Activated B cell treated with CpG ODN at 0.5 μM for 24 hours (primary cell): Measurements from ENCODE around the gene SREK1. TPM values are rescaled to one million over a fixed set of nuclear protein-coding genes. Genes with fewer than 3 reads are reported as not detected.
"Not testable (repeated sequence)": the region's sequence is repeated elsewhere in the genome, so short reads cannot be mapped to it uniquely, and the experiment has no call there.

ENCODE experiments used
- ATAC-seq: fragments of 200-7000 bp; cut with Tn5 transposase; one replicate; pipeline ENCODE4 v1.10.0; 2021; ENCODE audit warnings: low read depth, mild to moderate bottlenecking, moderate library complexity
- CTCF ChIA-PET: fragments of 350-600 bp; sonication (Branson Sonifier 250); formaldehyde crosslinking; loops from one replicate; lab custom pipeline; 2021; ENCODE audit warnings: antibody characterized with exemption; lab: Charles Lee
- POLR2A ChIA-PET: fragments of 350-600 bp; sonication (Branson Sonifier 250); formaldehyde crosslinking; loops from one replicate; lab custom pipeline; 2021; ENCODE audit warnings: antibody characterized with exemption; lab: Charles Lee
- DNase-seq: peaks from one replicate; pipeline ENCODE4 v3.0.0; 2022
- H3K27ac Mint-ChIP-seq: one replicate; pipeline ENCODE4 v1.8.0; 2020; ENCODE audit warnings: mixed read lengths
- H3K27me3 Mint-ChIP-seq: one replicate; pipeline ENCODE4 v1.8.0; 2021; ENCODE audit warnings: mixed read lengths
- H3K36me3 Mint-ChIP-seq: one replicate; pipeline ENCODE4 v1.8.0; 2021; ENCODE audit warnings: low read depth, mixed read lengths
- H3K4me1 Mint-ChIP-seq: one replicate; pipeline ENCODE4 v1.8.0; 2021; ENCODE audit warnings: mixed read lengths
- H3K4me3 Mint-ChIP-seq: one replicate; pipeline ENCODE4 v1.8.0; 2020; ENCODE audit warnings: mild to moderate bottlenecking, mixed read lengths
- H3K9me3 Mint-ChIP-seq: one replicate; pipeline ENCODE4 v1.8.0; 2020; ENCODE audit warnings: mixed read lengths
- CTCF ChIP-seq: fragments of 200-600 bp; IDR thresholded peaks from one replicate; pipeline ENCODE4 v1.8.0; 2022; ENCODE audit warnings: antibody characterized with exemption, mild to moderate bottlenecking
- intact Hi-C: fragments of 100-400 bp; cut with micrococcal nuclease; formaldehyde crosslinking; loops from one replicate; pipeline ENCODE4 v1.15.1; 2024
- total RNA-seq: library from RNA; stranded (reverse); gene quantifications from 2 replicates; pipeline ENCODE4 v1.2.3, GENCODE V29; 2022

Gene SREK1
- total RNA-seq, 1 donor from 2014 or later: 104 TPM

DNA sequence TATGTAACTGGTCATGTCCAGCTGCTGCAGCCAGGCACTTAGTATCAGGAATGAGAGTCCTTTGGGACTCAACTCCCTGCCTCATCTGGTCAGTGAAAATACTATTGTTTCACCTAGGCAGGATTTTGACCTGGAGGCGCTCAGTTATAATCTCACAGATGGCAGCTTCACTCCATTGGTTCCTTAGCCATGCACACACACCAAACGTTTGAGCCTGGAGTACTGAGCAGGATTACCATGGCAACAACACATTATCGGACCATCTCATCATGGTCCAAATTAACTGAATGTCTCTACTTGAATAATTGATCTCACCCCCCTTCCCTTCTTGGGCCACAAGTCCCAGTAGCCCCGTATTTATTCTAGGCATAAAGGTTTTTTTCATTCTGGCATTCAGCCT is 15.0 kb upstream of the SREK1 start:
- TF ChIP-seq CTCF: no peak
- no peak overlapping the region for H3K27ac Mint-ChIP-seq
- no peaks in the 10 kb centered on the region for H3K4me1 Mint-ChIP-seq
- DNase-seq (no peak), ATAC-seq (no peak)
- no peaks in the 10 kb centered on the region for H3K27me3 Mint-ChIP-seq
- no peak overlapping the region for H3K4me3 Mint-ChIP-seq
- ChIA-PET CTCF (no interaction called here), POLR2A (no interaction called here)
- intact Hi-C loops: no loop called here
- H3K36me3 Mint-ChIP-seq: no peaks in the 10 kb centered on the region
- H3K9me3 Mint-ChIP-seq: peaks cover 9% of the 10 kb centered on the region

- Mint-ChIP-seq H3K27ac (no peak overlapping the region), H3K36me3 (no peaks in the 10 kb centered on the region), H3K27me3 (no peaks in the 10 kb centered on the region), H3K4me1 (no peaks in the 10 kb centered on the region), H3K9me3 (peaks cover 9% of the 10 kb centered on the region), H3K4me3 (no peak overlapping the region)
- no peak for TF ChIP-seq CTCF
- intact Hi-C loops: no loop called here
- CTCF ChIA-PET: no interaction called here
- ATAC-seq: no peak
- no peak for DNase-seq
- POLR2A ChIA-PET: no interaction called here
Observed at GRCh38 chr5:66130493-66130892, 13.6 kb upstream of the SREK1 start.

DNA sequence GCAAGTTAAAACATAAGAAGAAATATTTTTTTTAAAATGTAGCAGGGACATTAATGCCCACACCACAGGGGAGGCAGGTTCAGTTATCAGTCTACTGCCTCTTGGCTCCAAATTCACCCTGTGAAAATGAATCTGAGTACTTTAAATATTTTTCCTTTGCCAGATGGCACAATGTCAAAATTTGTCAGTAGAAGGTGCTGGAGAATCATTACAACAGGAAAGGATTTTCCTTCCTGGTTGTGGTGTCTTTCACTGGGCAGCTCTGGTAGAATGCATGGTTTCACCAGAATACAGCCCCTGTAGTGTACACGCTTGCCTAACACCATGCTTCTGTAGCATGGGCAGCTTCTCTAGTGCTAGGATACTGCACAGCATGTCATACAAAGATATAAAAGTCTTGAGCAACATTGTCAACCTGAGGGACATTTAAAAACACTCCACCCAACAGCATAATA is 9.7 kb upstream of the SREK1 start:
- ATAC-seq: no peak
- Mint-ChIP-seq H3K27ac (no peak overlapping the region), H3K4me3 (no peak overlapping the region), H3K36me3 (no peaks in the 10 kb centered on the region), H3K27me3 (no peaks in the 10 kb centered on the region), H3K4me1 (peaks cover 14% of the 10 kb centered on the region), H3K9me3 (peaks cover 11% of the 10 kb centered on the region)
- DNase-seq: no peak
- no peak for TF ChIP-seq CTCF
- ChIA-PET POLR2A (no interaction called here), CTCF (no interaction called here)
- intact Hi-C loops: no loop called here

- intact Hi-C loops: no loop called here
- ChIA-PET CTCF (no interaction called here), POLR2A (no interaction called here)
- no peaks in the 10 kb centered on the region for H3K36me3 Mint-ChIP-seq
- H3K4me1 Mint-ChIP-seq: peaks cover 14% of the 10 kb centered on the region
- ATAC-seq: no peak
- DNase-seq: no peak
- no peak overlapping the region for H3K4me3 Mint-ChIP-seq
- no peak overlapping the region for H3K27ac Mint-ChIP-seq
- H3K9me3 Mint-ChIP-seq: peaks cover 4% of the 10 kb centered on the region
- no peaks in the 10 kb centered on the region for H3K27me3 Mint-ChIP-seq
- TF ChIP-seq CTCF: no peak
Observed at GRCh38 chr5:66136053-66136452, 8.0 kb upstream of the SREK1 start.

- peak; percentile 26 for ATAC-seq
- intact Hi-C loops, DNase-seq, H3K9me3 Mint-ChIP-seq, H3K27me3 Mint-ChIP-seq, H3K4me3 Mint-ChIP-seq, CTCF ChIA-PET, H3K36me3 Mint-ChIP-seq, POLR2A ChIA-PET, H3K27ac Mint-ChIP-seq: not testable (repeated sequence)
- peaks cover 14% of the 10 kb centered on the region for H3K4me1 Mint-ChIP-seq
Observed at GRCh38 chr5:66136944-66137343, 7.2 kb upstream of the SREK1 start.

GRCh38 chr5:66138637-66139317 is 5.3 kb upstream of the SREK1 start:
- H3K27me3 Mint-ChIP-seq: no peaks in the 10 kb centered on the region
- ChIA-PET POLR2A (interaction anchor here (0.6 kb wide), 1 partner anchor 211 kb away, joined by 3 read pairs; no protein-coding TSS in a partner anchor), CTCF (no interaction called here)
- peaks cover 1% of the 10 kb centered on the region for H3K36me3 Mint-ChIP-seq
- TF ChIP-seq CTCF: no peak
- H3K27ac Mint-ChIP-seq: peak overlapping the region; percentile 41
- ATAC-seq (peak; percentile 78), DNase-seq (no peak)
- no peak overlapping the region for H3K4me3 Mint-ChIP-seq
- intact Hi-C loops: no loop called here
- H3K9me3 Mint-ChIP-seq: peaks cover 4% of the 10 kb centered on the region
- peaks cover 18% of the 10 kb centered on the region for H3K4me1 Mint-ChIP-seq
